H9 (cell line): ENCODE data around the gene CUBN. TPM values are rescaled to one million over a fixed set of nuclear protein-coding genes. Genes with fewer than 3 reads are reported as not detected.

Experiments
- DNase-seq: peaks from one replicate; pipeline ENCODE4 v3.0.0-alpha.2; 2017
- H2AFZ ChIP-seq: one replicate; pipeline ENCODE4 v1.6.1; 2013; ENCODE audit warnings: mild to moderate bottlenecking, low read length, control low read depth, moderate library complexity
- H2AK5ac ChIP-seq: 2 replicates; pipeline ENCODE4 v1.6.1; 2013; ENCODE audit warnings: low read length, control low read depth, mixed read lengths; ENCODE audit not compliant: insufficient read length
- H2BK120ac ChIP-seq: one replicate; pipeline ENCODE4 v1.6.1; 2013; ENCODE audit warnings: low read depth, mild to moderate bottlenecking, low read length, control low read depth, inconsistent platforms; ENCODE audit not compliant: poor library complexity, severe bottlenecking
- H2BK12ac ChIP-seq: 2 replicates; pipeline ENCODE4 v1.6.1; 2013; ENCODE audit warnings: low read length, control low read depth, mixed read lengths, low read depth; ENCODE audit not compliant: insufficient read length
- H2BK15ac ChIP-seq: 2 replicates; pipeline ENCODE4 v1.6.1; 2013; ENCODE audit warnings: low read depth, low read length, control low read depth
- H2BK20ac ChIP-seq: one replicate; pipeline ENCODE4 v1.6.1; 2013; ENCODE audit warnings: low read depth, mild to moderate bottlenecking, low read length, control low read depth, inconsistent platforms; ENCODE audit not compliant: poor library complexity, severe bottlenecking
- H2BK5ac ChIP-seq: 2 replicates; pipeline ENCODE4 v1.6.1; 2013; ENCODE audit warnings: low read length, control low read depth, mixed read lengths; ENCODE audit not compliant: insufficient read length
- H3K14ac ChIP-seq: 2 replicates; pipeline ENCODE4 v1.6.1; 2013; ENCODE audit warnings: low read length, control low read depth; ENCODE audit not compliant: insufficient read depth
- H3K18ac ChIP-seq: 2 replicates; pipeline ENCODE4 v1.6.1; 2013; ENCODE audit warnings: low read depth, mild to moderate bottlenecking, mixed read lengths, low read length, control low read depth; ENCODE audit not compliant: insufficient read length
- H3K23ac ChIP-seq: 2 replicates; pipeline ENCODE4 v1.6.1; 2013; ENCODE audit warnings: low read length, control low read depth, mixed read lengths, low read depth; ENCODE audit not compliant: insufficient read length
- H3K23me2 ChIP-seq: 2 replicates; pipeline ENCODE4 v1.6.1; 2013; ENCODE audit warnings: low read depth, mild to moderate bottlenecking, mixed read lengths, low read length, control low read depth; ENCODE audit not compliant: insufficient read length, poor library complexity, severe bottlenecking
- H3K27ac ChIP-seq: 2 replicates; pipeline ENCODE4 v1.5.1; 2013; ENCODE audit warnings: low read length, control low read depth, mixed read lengths, low read depth; ENCODE audit not compliant: insufficient read length
- H3K27me3 ChIP-seq: 2 replicates; pipeline ENCODE4 v1.6.1; 2013; ENCODE audit warnings: low read length, control low read depth, inconsistent platforms; ENCODE audit not compliant: insufficient read depth
- H3K4ac ChIP-seq: 2 replicates; pipeline ENCODE4 v1.6.1; 2013; ENCODE audit warnings: low read depth, mild to moderate bottlenecking, control low read depth, inconsistent platforms, low read length, moderate library complexity
- H3K4me1 ChIP-seq: 2 replicates; pipeline ENCODE4 v1.6.1; 2013; ENCODE audit warnings: low read length, control low read depth, inconsistent platforms; ENCODE audit not compliant: insufficient read depth
- H3K4me2 ChIP-seq: 2 replicates; pipeline ENCODE4 v1.6.1; 2013; ENCODE audit warnings: low read length, control low read depth, mixed read lengths; ENCODE audit not compliant: insufficient read length, insufficient read depth
- H3K56ac ChIP-seq: 2 replicates; pipeline ENCODE4 v1.6.1; 2013; ENCODE audit warnings: low read depth, mild to moderate bottlenecking, mixed read lengths, low read length, control low read depth; ENCODE audit not compliant: insufficient read length
- H3K79me1 ChIP-seq: 2 replicates; pipeline ENCODE4 v1.6.1; 2013; ENCODE audit warnings: low read depth, mild to moderate bottlenecking, moderate library complexity, low read length, control low read depth, inconsistent platforms; ENCODE audit not compliant: insufficient read depth, poor library complexity, severe bottlenecking
- H3K79me2 ChIP-seq: 2 replicates; pipeline ENCODE4 v1.6.1; 2013; ENCODE audit warnings: low read length, control low read depth, inconsistent platforms; ENCODE audit not compliant: insufficient read depth
- H3K9ac ChIP-seq: 2 replicates; pipeline ENCODE4 v1.6.1; 2013; ENCODE audit warnings: low read length, control low read depth, mixed read lengths; ENCODE audit not compliant: insufficient read length; ENCODE audit errors: extremely low read depth
- H3K9me3 ChIP-seq: one replicate; pipeline ENCODE4 v1.6.1; 2013; ENCODE audit warnings: low read depth, low read length, inconsistent platforms; ENCODE audit not compliant: control insufficient read depth
- H3T11ph ChIP-seq: one replicate; pipeline ENCODE4 v1.6.1; 2013; ENCODE audit warnings: mild to moderate bottlenecking, low read length, control low read depth, inconsistent platforms
- H4K20me1 ChIP-seq: one replicate; pipeline ENCODE4 v1.6.1; 2013; ENCODE audit not compliant: control insufficient read depth, insufficient read length, insufficient read depth
- H4K5ac ChIP-seq: 2 replicates; pipeline ENCODE4 v1.6.1; 2013; ENCODE audit warnings: low read depth, mild to moderate bottlenecking, mixed read lengths, low read length, control low read depth; ENCODE audit not compliant: insufficient read length
- H4K8ac ChIP-seq: replicated peaks from 2 replicates; pipeline ENCODE4 v1.6.1; 2013; ENCODE audit warnings: low read length, control low read depth, mixed read lengths, low read depth; ENCODE audit not compliant: insufficient read length
- H4K91ac ChIP-seq: 2 replicates; pipeline ENCODE4 v1.6.1; 2013; ENCODE audit warnings: low read depth, mild to moderate bottlenecking, moderate library complexity, mixed read lengths, low read length, control low read depth; ENCODE audit not compliant: insufficient read length
- H3K27ac Mint-ChIP-seq, 3 experiments: 2 replicates in 2 of 3; 3 replicates in 1 of 3; pipeline ENCODE4 v1.8.0; 2020 to 2021; ENCODE audit warnings: mixed read lengths in 3 of 3, mild to moderate bottlenecking in 1 of 3, moderate library complexity in 1 of 3
- H3K27me3 Mint-ChIP-seq: 2 replicates; pipeline ENCODE4 v1.8.0; 2021; ENCODE audit warnings: low read depth, mild to moderate bottlenecking, moderate library complexity, mixed read lengths
- H3K36me3 Mint-ChIP-seq, 3 experiments: 2 replicates in 2 of 3; 3 replicates in 1 of 3; pipeline ENCODE4 v1.8.0; 2020 to 2021; ENCODE audit warnings: low read depth in 3 of 3, mixed read lengths in 3 of 3; ENCODE audit not compliant: insufficient read depth in 1 of 3
- H3K4me1 Mint-ChIP-seq, 2 experiments: 2 replicates each; pipeline ENCODE4 v1.8.0; 2020; ENCODE audit warnings: mixed read lengths in 2 of 2
- H3K4me3 Mint-ChIP-seq, 2 experiments: 2 replicates in 1 of 2; 3 replicates in 1 of 2; pipeline ENCODE4 v1.8.0; 2020 to 2021; ENCODE audit warnings: mild to moderate bottlenecking in 2 of 2, mixed read lengths in 2 of 2, moderate library complexity in 1 of 2
- H3K9me3 Mint-ChIP-seq, 2 experiments: 2 replicates in 1 of 2; 3 replicates in 1 of 2; pipeline ENCODE4 v1.8.0; 2020; ENCODE audit warnings: mild to moderate bottlenecking in 2 of 2, mixed read lengths in 2 of 2, moderate library complexity in 1 of 2
- CTCF ChIP-seq: fragments of 200-600 bp; sonication (generic); conservative IDR thresholded peaks from 3 replicates; pipeline ENCODE4 v1.8.0; 2021; ENCODE audit warnings: antibody characterized with exemption, mild to moderate bottlenecking
- WGBS: extraction: QIAGEN DNeasy Blood & Tissue Kit; methylation state at CpG from one replicate; pipeline ENCODE4 v1.1.7; 2013; ENCODE audit warnings: missing lambda C conversion rate, low lambda C conversion rate, mixed read lengths; ENCODE audit not compliant: insufficient read length; ENCODE audit errors: extremely low coverage; 5-methylcytosine and 5-hydroxymethylcytosine counted together
- total RNA-seq: library from RNA; stranded (reverse); gene quantifications from 2 replicates; pipeline ENCODE4 v1.2.1, GENCODE V29; 2021

Gene CUBN
- total RNA-seq, 1 experiment from 2014 or later: 0.26 TPM

GRCh38 chr10:16967866-16968415 is 161.7 kb downstream of the CUBN start:
- no peak overlapping the region for H4K91ac ChIP-seq
- no peak overlapping the region for H2BK20ac ChIP-seq
- H3K14ac ChIP-seq: no peak overlapping the region
- H3K23me2 ChIP-seq: no peaks in the 10 kb centered on the region
- no CpG with 5 or more reads among the region's 3 CpGs for WGBS
- H3K4ac ChIP-seq: no peak overlapping the region
- Mint-ChIP-seq H3K27me3 (no peaks in the 10 kb centered on the region; the same call in 1 of the 2 replicates), H3K9me3 (no peaks in the 10 kb centered on the region), H3K36me3 (no peaks in the 10 kb centered on the region; a peak in 1 of 7 replicates), H3K4me3 (no peak overlapping the region), H3K4me1 (peaks cover 26 to 31% of the 10 kb centered on the region in 2 experiments), H3K27ac (peak overlapping the region in 1 of 3 experiments; percentile 74; a peak in 3 of 7 replicates)
- no peak overlapping the region for H3K4me2 ChIP-seq
- no peak overlapping the region for H4K5ac ChIP-seq
- H2AK5ac ChIP-seq: no peak overlapping the region
- H3K56ac ChIP-seq: no peak overlapping the region
- H3K9ac ChIP-seq: no peak overlapping the region
- peaks cover 6% of the 10 kb centered on the region for H3K4me1 ChIP-seq
- no peak overlapping the region for H4K8ac ChIP-seq
- TF ChIP-seq CTCF: no peak
- no peak overlapping the region for H3K18ac ChIP-seq
- H3T11ph ChIP-seq: no peak overlapping the region
- H3K27me3 ChIP-seq: no peaks in the 10 kb centered on the region
- no peak overlapping the region for H2BK12ac ChIP-seq
- DNase-seq: no peak
- no peak overlapping the region for H2AFZ ChIP-seq
- H2BK5ac ChIP-seq: no peak overlapping the region
- no peak overlapping the region for H3K23ac ChIP-seq
- no peaks in the 10 kb centered on the region for H3K79me1 ChIP-seq
- H3K9me3 ChIP-seq: no peaks in the 10 kb centered on the region
- H4K20me1 ChIP-seq: no peaks in the 10 kb centered on the region
- no peak overlapping the region for H2BK15ac ChIP-seq
- H3K27ac ChIP-seq: no peak overlapping the region
- no peak overlapping the region for H2BK120ac ChIP-seq
- no peaks in the 10 kb centered on the region for H3K79me2 ChIP-seq
